ENCODE measurements around the gene APOM. TPM values are rescaled to one million over a fixed set of nuclear protein-coding genes. Genes with fewer than 3 reads are reported as not detected.
A peak's percentile ranks its signal among the peaks of the same experiment; 100 is the strongest.

APOM gene
- total and polyA plus RNA-seq, 10 donors, result 0.66 to 9.7 (median 2.8) TPM

- WGBS, 5 donors, result 78 to 83% (median 82%) methylated on average over 9 to 11 of the region's 11 CpGs
- Histone ChIP-seq H3K27ac (peak overlapping the region in 2 of 8 donors; percentile 28 to 53), H3K36me3 (peaks cover 0 to 100% (median 90%) of the 10 kb centered on the region in 6 donors), H3K4me1 (peaks cover 0 to 14% (median 9%) of the 10 kb centered on the region in 6 donors), H3K27me3 (replicated peaks in 1 of 7) (no peaks in the 10 kb centered on the region), H3K9me3 (no peaks in the 10 kb centered on the region), H3K4me3 (no peak overlapping the region)
- intact Hi-C loops (cut with DNase I; ENCODE audit: low total_unique reads), result no loop called here
- TF ChIP-seq CTCF (IDR thresholded peaks at IDR 0.05 in 8 of 11, conservative IDR thresholded peaks at IDR 0.05 in 3 of 11) (peak in 3 of 11 experiments; percentile 5 to 42 (median 13)), POLR2AphosphoS5 (IDR thresholded peaks at IDR 0.05) (peak in 2 of 3 donors; percentile 25 to 29), POLR2A (IDR thresholded peaks at IDR 0.05) (no peak)
- DNase-seq, result no peak
Observed at GRCh38 chr6:31689249-31690110, 33.8 kb downstream of the APOM start.

- Histone ChIP-seq H3K27me3 (replicated peaks in 1 of 7) (no peaks in the 10 kb centered on the region), H3K9me3 (no peaks in the 10 kb centered on the region), H3K36me3 (peaks cover 0 to 100% (median 96%) of the 10 kb centered on the region in 6 donors), H3K4me1 (peaks cover 0 to 14% (median 9%) of the 10 kb centered on the region in 6 donors), H3K27ac (peak overlapping the region in 2 of 8 donors; percentile 28 to 53), H3K4me3 (no peak overlapping the region)
- WGBS, 5 donors, result 69 to 90% (median 82%) methylated on average over 10 of the region's 10 CpGs
- intact Hi-C loops (cut with DNase I; ENCODE audit: low total_unique reads), result no loop called here
- no peak for DNase-seq
- TF ChIP-seq POLR2AphosphoS5 (IDR thresholded peaks at IDR 0.05) (no peak), POLR2A (IDR thresholded peaks at IDR 0.05) (no peak), CTCF (IDR thresholded peaks at IDR 0.05 in 8 of 11, conservative IDR thresholded peaks at IDR 0.05 in 3 of 11) (no peak)
Observed at GRCh38 chr6:31690231-31691077, 34.8 kb downstream of the APOM start.

GRCh38 chr6:31691078-31691463, 35.4 kb downstream of the APOM start:
- DNase-seq, result no peak
- H3K4me1 ChIP-seq, result peaks cover 0 to 14% (median 9%) of the 10 kb centered on the region in 6 donors
- TF ChIP-seq POLR2A (IDR thresholded peaks at IDR 0.05) (no peak), CTCF (IDR thresholded peaks at IDR 0.05 in 8 of 11, conservative IDR thresholded peaks at IDR 0.05 in 3 of 11) (no peak), POLR2AphosphoS5 (IDR thresholded peaks at IDR 0.05) (no peak)
- WGBS, 5 donors, result 90 to 97% (median 96%) methylated on average over 6 of the region's 6 CpGs
- H3K9me3 ChIP-seq, result no peaks in the 10 kb centered on the region
- H3K27ac ChIP-seq, result no peak overlapping the region
- H3K4me3 ChIP-seq, result no peak overlapping the region
- intact Hi-C loops (cut with DNase I; ENCODE audit: low total_unique reads), result no loop called here
- no peaks in the 10 kb centered on the region for H3K27me3 ChIP-seq (replicated peaks in 1 of 7)
- H3K36me3 ChIP-seq, result peaks cover 0 to 100% (median 99%) of the 10 kb centered on the region in 6 donors
